ENCODE measurements around the gene DYDC1. TPM values are rescaled to one million over a fixed set of nuclear protein-coding genes. Genes with fewer than 3 reads are reported as not detected.

Gene DYDC1
- total and polyA plus RNA-seq, 2 of the 13 experiments (the other 11 are each of a cell fraction or from before 2014, with no cell fraction given) = not detected

GRCh38 chr10:80351220-80351619 is 5.3 kb downstream of the DYDC1 start:
- H3K4me2 ChIP-seq (ENCODE audit: low read depth, low read length) = no peak overlapping the region
- H3K4me3 ChIP-seq (replicated peaks in 1 of 3; ENCODE audit: insufficient read depth in 1 of 3, low read depth in 2 of 3, low read length in 3 of 3) = no peak overlapping the region
- no peaks in the 10 kb centered on the region for H3K4me1 ChIP-seq (ENCODE audit: insufficient read depth, low read length)
- CTCF ChIA-PET (ENCODE audit: low intra/inter-chr PET ratio, low total read pairs) = no interaction called here
- in situ Hi-C loops (cut with HindIII; ENCODE audit: extremely low pct_ligation_motif_present, low pct_unique_long_range_greater_than_20kb) = no loop called here
- no peaks in the 10 kb centered on the region for H4K20me1 ChIP-seq (ENCODE audit: insufficient read depth, low read length)
- FAIRE-seq = no peak
- H3K27me3 ChIP-seq (ENCODE audit: control insufficient read depth in 1 of 2, insufficient read depth in 2 of 2, low read length in 2 of 2) = no peaks in the 10 kb centered on the region
- H3K27ac ChIP-seq (ENCODE audit: extremely low read length, insufficient read depth, low read length) = no peak overlapping the region
- TF ChIP-seq ZNF674 (CRISPR knock-in tag; IDR thresholded peaks at IDR 0.05; ENCODE audit: low read depth) = no peak
- TF ChIP-seq ZNF589 (CRISPR knock-in tag; conservative IDR thresholded peaks at IDR 0.05) = no peak
- no peak for TF ChIP-seq RAD21 (CRISPR knock-in tag; IDR thresholded peaks at IDR 0.05)
- TF ChIP-seq ZNF484 (CRISPR knock-in tag; IDR thresholded peaks at IDR 0.05; ENCODE audit: borderline replicate concordance, low read depth) = no peak
- no peak for TF ChIP-seq ZNF652 (CRISPR knock-in tag; IDR thresholded peaks at IDR 0.05; ENCODE audit: borderline replicate concordance, low read depth)
- TF ChIP-seq EZH2 (conservative IDR thresholded peaks at IDR 0.05; ENCODE audit: low read depth, low read length) = no peak
- TF ChIP-seq ZBTB10 (CRISPR knock-in tag; IDR thresholded peaks at IDR 0.05; ENCODE audit: borderline replicate concordance) = no peak
- no peak for TF ChIP-seq ZNF550 (CRISPR knock-in tag; IDR thresholded peaks at IDR 0.05; ENCODE audit: borderline replicate concordance)
- no peak for TF ChIP-seq ZNF230 (CRISPR knock-in tag; IDR thresholded peaks at IDR 0.05)
- TF ChIP-seq ZNF720 (CRISPR knock-in tag; IDR thresholded peaks at IDR 0.05) = no peak
- TF ChIP-seq ZMYM3 (CRISPR knock-in tag; IDR thresholded peaks at IDR 0.05) = no peak
- TF ChIP-seq SMAD3 (CRISPR knock-in tag; IDR thresholded peaks at IDR 0.05) = no peak
- TF ChIP-seq EHMT2 (IDR thresholded peaks at IDR 0.05; ENCODE audit: borderline replicate concordance, low read depth, low read length) = no peak
- no peak for TF ChIP-seq NPAS2 (CRISPR knock-in tag; IDR thresholded peaks at IDR 0.05; ENCODE audit: borderline replicate concordance)
- TF ChIP-seq ZNF256 (CRISPR knock-in tag; conservative IDR thresholded peaks at IDR 0.05) = no peak
- no peak for TF ChIP-seq MTF1 (CRISPR knock-in tag; IDR thresholded peaks at IDR 0.05)
- TF ChIP-seq ADNP (CRISPR knock-in tag; IDR thresholded peaks at IDR 0.05) = no peak
- no peak for TF ChIP-seq XRCC5 (optimal IDR thresholded peaks at IDR 0.05; ENCODE audit: low read length)
- TF ChIP-seq KLF11 (CRISPR knock-in tag; IDR thresholded peaks at IDR 0.05) = no peak
- H2AFZ ChIP-seq (ENCODE audit: low read length) = no peak overlapping the region
- intact Hi-C loops (cut with micrococcal nuclease; ENCODE audit: unreplicated experiment) = no loop called here
- H3K9ac ChIP-seq (ENCODE audit: insufficient read depth, low read depth, low read length) = no peak overlapping the region
- H3K79me2 ChIP-seq (ENCODE audit: insufficient read depth, low read length) = no peaks in the 10 kb centered on the region
- BruUV-seq (replicated peaks) = no TSS peak
- POLR2A ChIA-PET = no interaction called here
- no peaks in the 10 kb centered on the region for H3K9me3 ChIP-seq (ENCODE audit: low read length)
- no peak for DNase-seq (ENCODE audit: low spot score)
- ATAC-seq = no peak
- 91% methylated on average over 3 of the region's 3 CpGs for WGBS (ENCODE audit: low lambda C conversion rate)
- H3K36me3 ChIP-seq (replicated peaks in 1 of 2; ENCODE audit: control insufficient read depth in 1 of 2, insufficient read depth in 2 of 2, low read length in 2 of 2) = no peaks in the 10 kb centered on the region

All from HepG2 (cell line).